H1 (cell line): Measurements from ENCODE around the gene GABRG3. TPM values are rescaled to one million over a fixed set of nuclear protein-coding genes. Genes with fewer than 3 reads are reported as not detected.

Source experiments
- CTCF ChIA-PET: fragments of 300-600 bp; sonication (Branson Sonifier 250); formaldehyde crosslinking; loops from one replicate; lab custom pipeline; 2021; ENCODE audit not compliant: partially characterized antibody; lab: Charles Lee
- POLR2A ChIA-PET: fragments of 300-600 bp; sonication (Branson Sonifier 250); formaldehyde crosslinking; loops from one replicate; lab custom pipeline; 2021; ENCODE audit warnings: inconsistent platforms; ENCODE audit not compliant: partially characterized antibody; lab: Charles Lee
- DNase-seq, 2 experiments: peaks; one replicate each; pipeline versions ENCODE4 v3.0.0 to v3.0.0-alpha.2; 2010 to 2022; ENCODE audit warnings: low spot score in 2 of 2, low read depth in 1 of 2, mixed read lengths in 1 of 2
- FAIRE-seq: peaks from 2 replicates; lab custom pipeline; 2011; peaks lifted over from hg19 to GRCh38; lab: Jason Lieb, UNC
- H2AFZ ChIP-seq: 2 replicates; pipeline ENCODE4 v1.8.1; 2012; ENCODE audit warnings: low read length, inconsistent platforms
- H2AK5ac ChIP-seq: 2 replicates; pipeline ENCODE4 v1.6.1; 2013; ENCODE audit warnings: low read depth, low read length
- H2BK120ac ChIP-seq: replicated peaks from 2 replicates; pipeline ENCODE3; 2013; ENCODE audit warnings: low read depth, low read length, inconsistent platforms
- H2BK12ac ChIP-seq: 2 replicates; pipeline ENCODE4 v1.6.1; 2013; ENCODE audit warnings: low read depth, low read length
- H2BK15ac ChIP-seq: 2 replicates; pipeline ENCODE4 v1.6.1; 2013; ENCODE audit warnings: low read length
- H2BK20ac ChIP-seq: 2 replicates; pipeline ENCODE4 v1.6.1; 2013; ENCODE audit warnings: low read length
- H2BK5ac ChIP-seq: 2 replicates; pipeline ENCODE4 v1.6.1; 2013; ENCODE audit warnings: low read depth, low read length
- H3K14ac ChIP-seq: 2 replicates; pipeline ENCODE4 v1.6.1; 2013; ENCODE audit warnings: inconsistent platforms; ENCODE audit not compliant: insufficient read length
- H3K18ac ChIP-seq: 2 replicates; pipeline ENCODE4 v1.6.1; 2013; ENCODE audit warnings: low read length; ENCODE audit errors: extremely low read depth
- H3K23ac ChIP-seq: 2 replicates; pipeline ENCODE4 v1.6.1; 2013; ENCODE audit warnings: inconsistent platforms; ENCODE audit not compliant: insufficient read length
- H3K23me2 ChIP-seq: 2 replicates; pipeline ENCODE4 v1.6.1; 2013; ENCODE audit warnings: low read depth, low read length
- H3K27ac ChIP-seq: 2 replicates; pipeline ENCODE4 v1.6.1; 2011; ENCODE audit warnings: low read depth, low read length, inconsistent platforms
- H3K27me3 ChIP-seq, 4 experiments: replicated peaks in 1 of 4; 1 replicate in 1 of 4; 2 replicates in 3 of 4; pipeline versions ENCODE4 v1.6.1 to v1.8.1; 2011 to 2013; ENCODE audit warnings: low read length in 3 of 4, mild to moderate bottlenecking in 3 of 4, inconsistent platforms in 2 of 4, mixed read lengths in 2 of 4, moderate library complexity in 1 of 4; ENCODE audit not compliant: control insufficient read depth in 3 of 4, insufficient read depth in 3 of 4; ENCODE audit errors: extremely low read depth in 1 of 4
- H3K36me3 ChIP-seq, 4 experiments: 2 replicates each; pipeline versions ENCODE4 v1.6.1 to v1.8.1; 2011 to 2013; ENCODE audit warnings: mild to moderate bottlenecking in 4 of 4, low read length in 3 of 4, moderate library complexity in 2 of 4, control low read depth in 1 of 4, inconsistent platforms in 1 of 4; ENCODE audit not compliant: insufficient read depth in 4 of 4, control insufficient read depth in 2 of 4
- H3K4ac ChIP-seq: replicated peaks from 2 replicates; pipeline ENCODE3; 2013; ENCODE audit warnings: low read length, low read depth, mixed read lengths, inconsistent platforms; ENCODE audit not compliant: insufficient read length
- H3K4me1 ChIP-seq, 4 experiments: replicated peaks in 1 of 4; 1 replicate in 1 of 4; 2 replicates in 3 of 4; pipeline versions ENCODE4 v1.6.1 to v1.8.1; 2011 to 2013; ENCODE audit warnings: low read length in 3 of 4, inconsistent platforms in 2 of 4, mixed read lengths in 1 of 4; ENCODE audit not compliant: insufficient read depth in 4 of 4, control insufficient read depth in 3 of 4
- H3K4me2 ChIP-seq, 2 experiments: 2 replicates each; pipeline versions ENCODE4 v1.6.1 to v1.8.1; 2011 to 2013; ENCODE audit warnings: low read depth in 2 of 2, low read length in 2 of 2, control low read depth in 1 of 2, inconsistent platforms in 1 of 2, mild to moderate bottlenecking in 1 of 2; ENCODE audit not compliant: insufficient read depth in 1 of 2
- H3K4me3 ChIP-seq, 4 experiments: fragments of 200-600, 300-600 bp in 1 of 4; sonication (generic), shearing (Covaris generic), sonication (Bioruptor Twin) in 1 of 4; 2 replicates each; pipeline versions ENCODE4 v1.5.1 to v1.8.1; 2011 to 2016; ENCODE audit warnings: low read length in 4 of 4, low read depth in 3 of 4, control low read depth in 2 of 4, inconsistent platforms in 2 of 4, mild to moderate bottlenecking in 2 of 4, mixed read lengths in 1 of 4, moderate library complexity in 1 of 4; ENCODE audit not compliant: insufficient read depth in 2 of 4; ENCODE audit errors: extremely low read depth in 1 of 4
- H3K56ac ChIP-seq: replicated peaks from 2 replicates; pipeline ENCODE3; 2013; ENCODE audit warnings: low read depth, mild to moderate bottlenecking, mixed read lengths, low read length, inconsistent platforms; ENCODE audit not compliant: insufficient read length
- H3K79me1 ChIP-seq: 2 replicates; pipeline ENCODE4 v1.6.1; 2013; ENCODE audit warnings: low read depth, low read length, control low read depth
- H3K79me2 ChIP-seq, 2 experiments: 2 replicates each; pipeline versions ENCODE4 v1.6.1 to v1.8.1; 2012 to 2013; ENCODE audit warnings: low read length in 2 of 2, mild to moderate bottlenecking in 2 of 2, inconsistent platforms in 1 of 2; ENCODE audit not compliant: insufficient read depth in 2 of 2, control insufficient read depth in 1 of 2
- H3K9ac ChIP-seq, 4 experiments: replicated peaks in 1 of 4; 1 replicate in 1 of 4; 2 replicates in 3 of 4; pipeline versions ENCODE4 v1.6.1 to v1.8.1; 2011 to 2013; ENCODE audit warnings: low read depth in 3 of 4, low read length in 3 of 4, control low read depth in 2 of 4, mild to moderate bottlenecking in 2 of 4, moderate library complexity in 2 of 4, inconsistent platforms in 1 of 4; ENCODE audit errors: extremely low read depth in 1 of 4
- H3K9me3 ChIP-seq, 2 experiments: 2 replicates each; pipeline versions ENCODE4 v1.6.1 to v1.8.1; 2012 to 2013; ENCODE audit warnings: mild to moderate bottlenecking in 2 of 2, moderate library complexity in 2 of 2, control low read depth in 1 of 2, inconsistent platforms in 1 of 2, low read depth in 1 of 2, low read length in 1 of 2, mixed read lengths in 1 of 2; ENCODE audit not compliant: insufficient read depth in 2 of 2
- H4K20me1 ChIP-seq, 2 experiments: replicated peaks in 1 of 2; 2 replicates each; pipeline versions ENCODE3 to v1.8.1; 2011 to 2013; ENCODE audit warnings: inconsistent platforms in 2 of 2, low read length in 2 of 2, mild to moderate bottlenecking in 1 of 2; ENCODE audit not compliant: insufficient read depth in 2 of 2, control insufficient read depth in 1 of 2
- H4K5ac ChIP-seq: 2 replicates; pipeline ENCODE4 v1.6.1; 2013; ENCODE audit warnings: low read length, low read depth, mixed read lengths, inconsistent platforms; ENCODE audit not compliant: insufficient read length
- H4K8ac ChIP-seq: 2 replicates; pipeline ENCODE4 v1.8.0; 2013; ENCODE audit warnings: mild to moderate bottlenecking, moderate library complexity, low read length, inconsistent platforms; ENCODE audit not compliant: insufficient read depth; ENCODE audit errors: extremely low read depth
- H4K91ac ChIP-seq: replicated peaks from 2 replicates; pipeline ENCODE3; 2013; ENCODE audit warnings: low read length, mixed read lengths, inconsistent platforms; ENCODE audit not compliant: insufficient read length
- ASH2L ChIP-seq: fragments of 200-600, 300-600 bp; sonication (generic); IDR thresholded peaks from one replicate; pipeline ENCODE4 v1.7.1; 2017; ENCODE audit warnings: low read length
- BCL11A ChIP-seq, 2 experiments: IDR thresholded peaks; one replicate each; pipeline ENCODE4 v1.6.1; 2011; ENCODE audit warnings: low read depth in 2 of 2, low read length in 2 of 2, mild to moderate bottlenecking in 2 of 2
- BRCA1 ChIP-seq: IDR thresholded peaks from 2 replicates; pipeline ENCODE4 v1.6.1; 2012; ENCODE audit warnings: low read depth, low read length, improper control_type of control experiment
- CBX8 ChIP-seq: fragments of 300-800, 300-1000 bp; sonication (generic); IDR thresholded peaks from 2 replicates; pipeline ENCODE4 v1.7.1; 2016; ENCODE audit warnings: low read depth, low read length, borderline replicate concordance
- CHD1 ChIP-seq: IDR thresholded peaks from 2 replicates; pipeline ENCODE4 v1.6.1; 2012; ENCODE audit warnings: low read depth, low read length, improper control_type of control experiment
- CHD2 ChIP-seq: IDR thresholded peaks from 2 replicates; pipeline ENCODE4 v1.6.1; 2012; ENCODE audit warnings: low read length, improper control_type of control experiment
- EGR1 ChIP-seq: IDR thresholded peaks from 2 replicates; pipeline ENCODE4 v1.6.1; 2011; ENCODE audit warnings: low read depth, low read length, borderline replicate concordance
- GABPA ChIP-seq: IDR thresholded peaks from 2 replicates; pipeline ENCODE4 v1.6.1; 2011; ENCODE audit warnings: mild to moderate bottlenecking, low read length, moderate library complexity, borderline replicate concordance; ENCODE audit not compliant: insufficient read depth
- KDM5A ChIP-seq: fragments of 200-600 bp; IDR thresholded peaks from 2 replicates; pipeline ENCODE4 v1.7.1; 2012; ENCODE audit warnings: mild to moderate bottlenecking, low read length, inconsistent platforms, mixed read lengths
- MAFK ChIP-seq: IDR thresholded peaks from 2 replicates; pipeline ENCODE4 v1.6.1; 2012; ENCODE audit warnings: low read depth, mild to moderate bottlenecking, improper control_type of control experiment, low read length
- MAX ChIP-seq: IDR thresholded peaks from 2 replicates; pipeline ENCODE4 v1.6.1; 2012; ENCODE audit warnings: inconsistent platforms
- PHF8 ChIP-seq: fragments of 200-600 bp; sonication (generic); conservative IDR thresholded peaks from 2 replicates; pipeline ENCODE4 v1.7.1; 2012; ENCODE audit warnings: low read depth, mild to moderate bottlenecking, inconsistent platforms, low read length, moderate library complexity
- SIX5 ChIP-seq: IDR thresholded peaks from 2 replicates; pipeline ENCODE4 v1.6.1; 2011; ENCODE audit warnings: mild to moderate bottlenecking, low read depth, low read length
- SRF ChIP-seq: IDR thresholded peaks from 2 replicates; pipeline ENCODE4 v1.6.1; 2011; ENCODE audit warnings: mild to moderate bottlenecking, low read depth, low read length, moderate library complexity
- TAF7 ChIP-seq: optimal IDR thresholded peaks from 2 replicates; pipeline ENCODE3; 2011; ENCODE audit warnings: low read depth, mild to moderate bottlenecking, inconsistent platforms, low read length, moderate library complexity, borderline replicate concordance
- YY1 ChIP-seq: IDR thresholded peaks from 2 replicates; pipeline ENCODE4 v1.6.1; 2011; ENCODE audit warnings: low read depth, mild to moderate bottlenecking, low read length
- WGBS, 2 experiments: shearing (Covaris generic) in 1 of 2; methylation state at CpG; one replicate each; pipeline versions ENCODE4 v1.1.6 to v1.1.7; 2013 to 2015; ENCODE audit warnings: low lambda C conversion rate in 2 of 2, mixed read lengths in 2 of 2, inconsistent platforms in 1 of 2, low coverage in 1 of 2, missing lambda C conversion rate in 1 of 2; ENCODE audit not compliant: insufficient replicate concordance in 2 of 2, insufficient coverage in 1 of 2, insufficient read length in 1 of 2; ENCODE audit errors: extremely low coverage in 1 of 2, missing lambda C conversion rate in 1 of 2; 5-methylcytosine and 5-hydroxymethylcytosine counted together
- polyA plus RNA-seq, 7 experiments: library from polyadenylated mRNA; depleted of rRNA in 3 of 7; stranded (reverse) in 5 of 7; unstranded in 2 of 7; fragments of >200 nt in 5 of 7; fragments of 200-250 nt in 2 of 7; gene quantifications; 1 replicate in 5 of 7; 2 replicates in 1 of 7; 4 replicates in 1 of 7; pipeline versions ENCODE4 v1.2.1 to v1.2.3, GENCODE V29; 2011 to 2013; ENCODE audit warnings: missing spikeins in 2 of 7, mixed read lengths in 2 of 7
- total RNA-seq: library from RNA; stranded (reverse); fragmentation: NEBNext Ultra II Directional; extraction: Animal tissue kit (Norgen Biotek cat#: 25700); gene quantifications from 2 replicates; pipeline ENCODE4 v1.2.1, GENCODE V29; 2021

Gene GABRG3
- total and polyA plus RNA-seq, 2 of the 8 experiments (the other 6 are each of a cell fraction or from before 2014, with no cell fraction given) = 0.17 to 0.80 TPM

GRCh38 chr15:27019687-27020086 lies 48.7 kb downstream of the GABRG3 start:
- Histone ChIP-seq H3K56ac (no peak overlapping the region), H2AFZ (no peak overlapping the region), H4K91ac (no peak overlapping the region), H2BK12ac (no peak overlapping the region), H3K36me3 (no peaks in the 10 kb centered on the region), H3K4me1 (no peaks in the 10 kb centered on the region), H2AK5ac (no peak overlapping the region), H2BK20ac (no peak overlapping the region), H3K27me3 (no peaks in the 10 kb centered on the region), H3K4me2 (no peak overlapping the region), H3K79me2 (no peaks in the 10 kb centered on the region), H3K4ac (no peak overlapping the region), H4K5ac (no peak overlapping the region), H3K9ac (no peak overlapping the region), H3K23me2 (no peaks in the 10 kb centered on the region), H3K27ac (no peak overlapping the region), H3K14ac (no peak overlapping the region), H3K4me3 (no peak overlapping the region), H2BK5ac (no peak overlapping the region), H4K8ac (no peak overlapping the region), H2BK15ac (no peak overlapping the region), H2BK120ac (no peak overlapping the region), H3K79me1 (no peaks in the 10 kb centered on the region), H3K23ac (no peak overlapping the region), H4K20me1 (no peaks in the 10 kb centered on the region), H3K18ac (no peak overlapping the region), H3K9me3 (no peaks in the 10 kb centered on the region)
- ChIA-PET CTCF (interaction anchor here (0.6 to 4.4 kb wide), 7 partner anchors 8 to 661 kb away, joined by 3 to 71 read pairs (median 3); no protein-coding TSS in a partner anchor), POLR2A (no interaction called here)
- no peak for FAIRE-seq
- 84% methylated on average over 6 of the region's 6 CpGs; no CpG with 5 or more reads in 1 of the 2 experiments for WGBS, 2 experiments
- DNase-seq = no peak
- TF ChIP-seq MAFK (no peak), ASH2L (no peak), EGR1 (no peak), MAX (no peak), CBX8 (no peak), CHD1 (no peak), GABPA (no peak), CHD2 (no peak), BCL11A (IDR thresholded peaks at IDR 0.05; ENCODE audit: low read depth in 2 of 2, low read length in 2 of 2) (no peak), SIX5 (no peak), BRCA1 (no peak), TAF7 (no peak), YY1 (no peak), PHF8 (no peak), KDM5A (no peak), SRF (no peak)
